ENCODE data around the gene ADCY5. TPM values are rescaled to one million over a fixed set of nuclear protein-coding genes. Genes with fewer than 3 reads are reported as not detected.

Gene ADCY5
- polyA plus RNA-seq, 1 experiment, result 0.21 TPM

- no peak for TF ChIP-seq CTCF (IDR thresholded peaks at IDR 0.05; ENCODE audit: insufficient read depth, low read depth, low read length)
- no peak for DNase-seq (ENCODE audit: low read depth)
- Histone ChIP-seq H3K27me3 (ENCODE audit: control insufficient read depth, insufficient read depth, low read length) (peaks cover 18% of the 10 kb centered on the region), H3K4me3 (ENCODE audit: low read depth, low read length) (no peak overlapping the region), H3K36me3 (ENCODE audit: control insufficient read depth, insufficient read depth, low read length) (no peaks in the 10 kb centered on the region)
- ChIA-PET CTCF (interaction anchor here (0.6 to 1.6 kb wide), 4 partner anchors 9 to 137 kb away, joined by 3 to 4 read pairs (median 3); no protein-coding TSS in a partner anchor), POLR2A (no interaction called here)
These were observed 138.7 kb downstream of the ADCY5 start for GRCh38 chr3:123310186-123310585.

GRCh38 chr3:123307064-123307463 is 141.8 kb downstream of the ADCY5 start:
- DNase-seq (ENCODE audit: low read depth), result no peak
- Histone ChIP-seq H3K27me3 (ENCODE audit: control insufficient read depth, insufficient read depth, low read length) (no peaks in the 10 kb centered on the region; the same call in none of the 2 replicates), H3K36me3 (ENCODE audit: control insufficient read depth, insufficient read depth, low read length) (no peaks in the 10 kb centered on the region), H3K4me3 (ENCODE audit: low read depth, low read length) (no peak overlapping the region)
- no peak for TF ChIP-seq CTCF (IDR thresholded peaks at IDR 0.05; ENCODE audit: insufficient read depth, low read depth, low read length)
- ChIA-PET POLR2A (no interaction called here), CTCF (interaction anchor here (0.7 to 1.5 kb wide), 3 partner anchors 16 to 22 kb away, joined by 3 to 4 read pairs (median 3); no protein-coding TSS in a partner anchor)

GRCh38 chr3:123305192-123305591 is 143.7 kb downstream of the ADCY5 start:
- Histone ChIP-seq H3K27me3 (ENCODE audit: control insufficient read depth, insufficient read depth, low read length) (no peaks in the 10 kb centered on the region; the same call in none of the 2 replicates), H3K4me3 (ENCODE audit: low read depth, low read length) (no peak overlapping the region), H3K36me3 (ENCODE audit: control insufficient read depth, insufficient read depth, low read length) (no peaks in the 10 kb centered on the region)
- TF ChIP-seq CTCF (IDR thresholded peaks at IDR 0.05; ENCODE audit: insufficient read depth, low read depth, low read length), result no peak
- no peak for DNase-seq (ENCODE audit: low read depth)
- ChIA-PET CTCF (interaction anchor here (1.2 kb wide), 1 partner anchor 20 kb away, joined by 3 read pairs; no protein-coding TSS in a partner anchor), POLR2A (no interaction called here)

- CTCF ChIA-PET, result interaction anchor here (0.9 to 1.2 kb wide), 2 partner anchors 7 to 18 kb away, joined by 3 read pairs; no protein-coding TSS in a partner anchor
These were observed 144.8 kb downstream of the ADCY5 start for GRCh38 chr3:123303976-123304560.

GRCh38 chr3:123302961-123303360 is 145.9 kb downstream of the ADCY5 start:
- Histone ChIP-seq H3K27me3 (ENCODE audit: control insufficient read depth, insufficient read depth, low read length) (no peaks in the 10 kb centered on the region), H3K4me3 (ENCODE audit: low read depth, low read length) (no peak overlapping the region), H3K36me3 (ENCODE audit: control insufficient read depth, insufficient read depth, low read length) (no peaks in the 10 kb centered on the region)
- CTCF ChIA-PET, result interaction anchor here (1.2 kb wide), 1 partner anchor 17 kb away, joined by 3 read pairs; no protein-coding TSS in a partner anchor
- POLR2A ChIA-PET, result no interaction called here
- no peak for TF ChIP-seq CTCF (IDR thresholded peaks at IDR 0.05; ENCODE audit: insufficient read depth, low read depth, low read length)
- no peak for DNase-seq (ENCODE audit: low read depth)

More at GRCh38 chr3:123303976-123304560, 144.8 kb downstream of the ADCY5 start:
- Histone ChIP-seq H3K36me3 (ENCODE audit: control insufficient read depth, insufficient read depth, low read length) (no peaks in the 10 kb centered on the region), H3K4me3 (ENCODE audit: low read depth, low read length) (no peak overlapping the region), H3K27me3 (ENCODE audit: control insufficient read depth, insufficient read depth, low read length) (no peaks in the 10 kb centered on the region)
- TF ChIP-seq CTCF (IDR thresholded peaks at IDR 0.05; ENCODE audit: insufficient read depth, low read depth, low read length), result no peak
- POLR2A ChIA-PET, result no interaction called here
- DNase-seq (ENCODE audit: low read depth), result no peak
